ENCODE results near the gene BTBD18.

Gene BTBD18

DNA sequence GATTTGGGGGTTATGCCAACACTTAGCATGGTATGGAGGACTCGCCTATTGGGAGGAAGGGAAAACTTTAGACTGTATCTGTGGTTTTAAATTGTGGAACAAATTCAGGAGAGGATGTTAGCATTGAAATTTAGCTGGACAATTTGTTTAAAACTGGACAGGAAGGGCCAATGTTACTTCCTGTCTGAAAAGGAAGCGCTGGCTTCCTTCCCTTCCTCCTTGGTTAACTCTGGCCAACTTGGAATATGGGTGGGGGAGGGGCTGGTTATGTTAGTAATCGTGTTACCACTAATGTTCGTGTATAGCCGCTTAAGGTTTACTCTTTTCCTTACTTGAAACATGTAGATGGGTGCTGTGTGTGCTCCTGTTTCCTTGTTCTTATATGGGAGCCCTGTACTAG lies 23.9 kb upstream of the BTBD18 start:
- DNase-seq, result no peak

DNA sequence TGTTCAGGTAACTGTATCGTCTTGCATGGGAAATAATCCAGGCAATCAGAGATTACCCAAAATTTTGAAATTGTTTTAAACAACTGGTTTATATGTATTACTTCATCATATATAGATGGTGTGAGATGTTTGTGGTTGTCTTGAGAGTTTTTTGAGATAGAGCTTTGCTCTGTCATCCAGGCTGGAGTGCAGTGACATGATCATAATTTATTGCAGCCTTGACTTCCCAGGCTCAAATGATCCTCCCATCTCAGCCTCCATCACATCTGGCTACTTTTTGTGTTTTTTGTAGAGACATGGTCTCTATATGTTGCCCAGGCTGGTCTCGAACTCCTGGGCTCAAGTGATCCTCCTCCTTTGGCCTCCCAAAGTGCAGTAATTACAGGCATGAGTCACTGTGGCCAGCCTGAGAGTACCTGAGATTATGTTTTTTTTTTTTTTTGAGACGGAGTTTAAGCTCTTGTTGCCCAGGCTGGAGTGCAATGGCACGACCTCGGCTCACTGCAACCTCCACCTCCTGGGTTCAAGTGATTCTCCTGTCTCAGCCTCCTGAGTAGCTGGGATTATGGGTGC lies 21.5 kb upstream of the BTBD18 start:
- no peak for DNase-seq

GRCh38 chr11:57772562-57772961 lies 20.9 kb upstream of the BTBD18 start:
- DNase-seq, result no peak

GRCh38 chr11:57771365-57771764 lies 19.7 kb upstream of the BTBD18 start:
- DNase-seq, result no peak

DNA sequence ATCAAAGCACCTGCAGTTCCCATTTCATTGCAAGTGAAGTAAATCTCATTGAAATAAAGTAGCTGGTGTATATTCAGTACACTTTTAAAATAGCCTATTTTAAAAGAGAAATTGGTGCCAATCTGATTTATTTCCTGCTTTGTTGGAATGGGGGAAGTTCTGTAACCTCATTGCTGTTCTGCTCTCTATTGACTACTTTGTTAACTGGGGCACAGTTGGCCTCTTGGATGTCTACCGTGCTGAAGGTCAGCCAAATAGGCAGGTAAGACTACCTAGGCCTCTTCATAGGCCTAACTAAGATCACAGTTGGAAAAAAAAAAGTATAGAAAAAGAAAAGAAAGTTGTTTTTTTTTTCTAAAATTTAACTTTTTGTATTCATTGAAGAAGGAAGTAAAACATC lies 19.2 kb upstream of the BTBD18 start:
- DNase-seq, result no peak

GRCh38 chr11:57764972-57765371 lies 13.4 kb upstream of the BTBD18 start:
- DNase-seq, result no peak

DNA sequence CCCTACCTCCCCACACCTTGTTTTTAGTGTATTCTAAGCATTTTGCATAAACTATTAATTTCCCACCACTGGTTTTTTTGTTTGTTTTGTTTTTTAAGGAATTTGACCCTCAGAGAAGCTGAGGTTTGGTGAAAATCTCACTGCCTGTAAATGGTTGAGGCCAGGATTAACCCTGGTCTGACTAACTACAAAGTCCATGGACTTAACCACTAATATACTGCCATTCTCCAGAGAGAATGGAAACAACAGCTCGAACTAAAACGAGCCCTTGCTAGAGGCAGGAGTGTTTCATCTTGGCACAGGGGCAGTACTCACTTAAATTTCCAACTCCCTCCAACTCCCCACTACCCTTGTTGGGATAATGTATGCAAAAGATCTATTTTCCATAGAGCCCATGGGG lies 12.9 kb upstream of the BTBD18 start:
- no peak for DNase-seq

GRCh38 chr11:57764021-57764420 lies 12.4 kb upstream of the BTBD18 start:
- no peak for DNase-seq

- no peak for DNase-seq
Measured at GRCh38 chr11:57763568-57763967, 11.9 kb upstream of the BTBD18 start.

GRCh38 chr11:57762235-57762861 lies 10.7 kb upstream of the BTBD18 start:
- no peak for DNase-seq

- no peak for DNase-seq
Measured at GRCh38 chr11:57761301-57762234, 9.9 kb upstream of the BTBD18 start, which contains the start of gene CTNND1. CTNND1 (plus strand) TSS chr11:57761802; CDS start chr11:57791479, 29,677 bp downstream.

GRCh38 chr11:57758174-57758573 lies 6.6 kb upstream of the BTBD18 start:
- no peak for DNase-seq

DNA sequence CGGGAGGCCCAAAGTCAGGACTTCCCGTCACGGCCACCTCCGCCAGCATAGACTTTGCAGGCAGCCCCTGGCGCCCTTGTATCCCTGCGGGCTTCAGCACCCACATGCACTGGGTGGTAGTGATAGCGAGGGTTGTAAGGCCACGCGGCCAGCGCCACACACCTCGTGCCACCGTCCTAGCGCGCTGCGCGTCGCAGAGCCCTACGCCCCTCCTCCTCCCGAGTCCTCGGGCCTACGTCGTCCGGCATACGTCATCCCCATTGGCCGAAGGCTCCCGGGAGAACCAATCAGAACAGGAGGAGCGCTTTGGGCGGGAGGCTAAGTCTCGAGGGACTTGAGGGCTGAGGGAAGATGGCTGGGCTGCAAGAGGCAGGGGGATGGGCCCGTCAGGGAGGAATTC lies 1.3 kb upstream of the BTBD18 start:
- DNase-seq, result no peak

GRCh38 chr11:57751176-57751575 lies 443 bp downstream of the BTBD18 start:
- DNase-seq, result no peak

DNA sequence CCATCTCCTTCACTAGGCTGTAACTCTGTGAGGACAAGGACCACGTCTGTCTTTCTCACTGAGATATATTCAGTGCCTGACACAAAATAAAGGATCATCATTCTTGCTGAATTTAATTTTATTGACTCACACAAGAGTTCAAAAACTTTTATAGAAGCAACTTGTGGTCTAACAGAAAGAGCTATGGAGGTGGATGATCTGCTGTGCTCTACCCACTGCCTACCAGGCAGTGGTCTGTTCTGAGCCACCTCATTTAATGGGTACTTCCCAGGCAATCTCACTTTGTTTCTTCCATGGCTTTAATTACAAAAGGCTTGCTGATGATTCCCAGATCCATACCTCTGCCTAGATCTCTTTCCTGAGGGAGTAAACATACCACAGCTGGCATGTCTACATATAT lies 4.7 kb downstream of the BTBD18 start:
- no peak for DNase-seq

DNA sequence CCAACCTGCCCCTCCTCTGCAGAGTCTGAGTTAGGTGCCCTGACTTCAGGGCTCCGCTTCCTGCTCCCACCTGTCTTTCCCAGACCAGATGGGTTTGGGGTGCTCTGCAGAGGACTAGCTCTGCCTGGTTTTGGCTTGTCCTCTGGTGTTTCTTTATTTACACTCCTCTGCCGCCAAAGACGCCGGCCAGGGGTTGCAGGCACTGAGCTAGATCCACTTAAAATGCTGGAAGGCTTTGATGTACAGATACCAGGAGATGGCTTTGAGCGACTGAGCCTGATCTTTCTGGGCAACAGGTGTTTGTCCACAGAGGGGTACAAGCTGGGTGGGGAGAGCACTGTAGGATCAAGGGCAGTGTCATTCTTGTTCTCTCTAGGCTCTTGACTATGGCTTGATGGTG lies 6.4 kb downstream of the BTBD18 start:
- DNase-seq, result no peak

GRCh38 chr11:57744357-57744756 lies 7.3 kb downstream of the BTBD18 start:
- DNase-seq, result no peak

DNA sequence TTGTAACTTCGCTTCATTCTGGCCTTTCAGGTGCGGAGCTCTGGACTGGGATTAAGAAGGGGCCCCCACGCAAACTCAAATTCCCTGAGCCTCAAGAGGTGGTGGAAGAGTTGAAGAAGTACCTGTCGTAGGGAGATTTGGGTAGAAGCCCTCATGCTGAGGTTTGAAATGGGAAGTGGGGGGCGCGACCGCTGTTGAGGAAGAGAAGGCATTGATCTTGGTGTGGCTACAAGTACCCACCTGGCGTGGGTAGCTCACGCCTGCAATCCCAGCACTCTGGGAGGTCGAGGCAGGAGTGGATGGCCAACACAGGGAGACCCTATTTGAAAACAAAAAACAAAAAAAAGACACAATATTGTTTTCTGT lies 9.5 kb downstream of the BTBD18 start:
- DNase-seq, result no peak

GRCh38 chr11:57741132-57742086 lies 10.2 kb downstream of the BTBD18 start, which contains the start of gene SELENOH:
SELENOH (plus strand) TSS chr11:57741491; CDS start chr11:57741596, 105 bp downstream.
- DNase-seq, result peak; percentile 91

DNA sequence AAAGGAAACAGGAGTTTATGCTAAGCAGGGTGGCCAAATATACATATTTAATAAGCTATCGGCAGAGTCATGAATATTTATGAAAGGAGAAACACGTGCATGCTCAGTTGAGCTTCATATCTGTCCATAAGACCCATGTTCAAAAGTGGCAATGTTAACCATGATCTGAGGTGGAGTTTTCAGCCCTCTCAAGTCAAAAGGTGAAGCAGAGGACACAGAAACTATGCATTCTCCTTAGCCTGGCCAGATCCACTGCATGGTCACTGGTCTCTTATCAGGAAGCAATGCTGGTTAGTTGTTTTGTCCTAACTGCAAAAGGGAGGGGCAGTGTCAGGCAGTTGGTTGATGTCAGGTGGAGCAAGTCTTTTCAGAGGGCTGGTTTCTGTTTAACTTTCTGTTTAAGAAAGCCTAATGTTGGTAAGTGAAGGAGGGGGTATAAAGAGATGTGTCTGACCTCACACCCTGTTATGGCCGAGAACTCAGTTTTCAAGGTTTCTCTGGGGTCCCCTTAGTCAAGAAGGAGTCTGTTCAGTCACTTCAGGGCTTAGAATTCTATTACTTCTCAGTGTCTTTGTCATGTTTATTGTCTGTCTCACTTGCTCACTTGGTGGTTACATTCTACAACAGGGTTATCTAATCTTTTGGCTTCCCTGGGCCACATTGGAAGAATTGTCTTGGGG lies 15.9 kb downstream of the BTBD18 start:
- DNase-seq, result no peak

GRCh38 chr11:57732661-57733060 lies 19.0 kb downstream of the BTBD18 start:
- no peak for DNase-seq

GRCh38 chr11:57729479-57729878 lies 22.1 kb downstream of the BTBD18 start:
- DNase-seq, result no peak
